SK-N-MC (cell line): ENCODE results near the gene PINLYP.

ENCODE experiments used
- EZH2 ChIP-seq: fragments of 200-600 bp; sonication (generic); IDR thresholded peaks from one replicate; pipeline ENCODE4 v1.6.1; 2017; ENCODE audit warnings: antibody characterized with exemption
- POLR2AphosphoS5 ChIP-seq: IDR thresholded peaks from 2 replicates; pipeline ENCODE4 v1.6.1; 2012; ENCODE audit warnings: mild to moderate bottlenecking, low read depth, low read length, borderline replicate concordance

GRCh38 chr19:43562698-43563241 is 12.8 kb upstream of the PINLYP start:
- TF ChIP-seq EZH2 (no peak), POLR2AphosphoS5 (peak; percentile 16; the same call in 1 of the 2 replicates)
